Measurements from ENCODE around the gene SIK3.
"Not testable (repeated sequence)": the region's sequence is repeated elsewhere in the genome, so short reads cannot be mapped to it uniquely, and the experiment has no call there.

SIK3 gene

DNA sequence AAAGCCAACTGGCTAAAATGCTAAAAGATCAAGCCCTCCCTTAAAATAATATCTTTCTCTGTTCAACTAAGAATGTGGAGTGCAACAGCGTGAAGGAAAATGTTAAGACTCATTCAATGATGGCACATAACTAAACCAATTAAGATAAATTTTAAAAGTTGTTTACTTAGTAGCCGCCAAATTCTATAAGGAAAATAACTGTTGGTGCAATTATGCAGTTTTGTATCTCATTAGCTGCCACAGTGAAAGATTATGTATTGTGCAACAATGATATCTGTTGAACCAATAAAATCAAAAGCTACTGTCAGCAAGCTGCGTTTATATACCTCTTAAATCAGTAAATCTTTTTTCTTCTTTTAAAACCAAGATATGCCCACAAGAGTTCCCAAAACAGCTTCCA lies 55.5 kb downstream of the SIK3 start:
- no peak for DNase-seq

DNA sequence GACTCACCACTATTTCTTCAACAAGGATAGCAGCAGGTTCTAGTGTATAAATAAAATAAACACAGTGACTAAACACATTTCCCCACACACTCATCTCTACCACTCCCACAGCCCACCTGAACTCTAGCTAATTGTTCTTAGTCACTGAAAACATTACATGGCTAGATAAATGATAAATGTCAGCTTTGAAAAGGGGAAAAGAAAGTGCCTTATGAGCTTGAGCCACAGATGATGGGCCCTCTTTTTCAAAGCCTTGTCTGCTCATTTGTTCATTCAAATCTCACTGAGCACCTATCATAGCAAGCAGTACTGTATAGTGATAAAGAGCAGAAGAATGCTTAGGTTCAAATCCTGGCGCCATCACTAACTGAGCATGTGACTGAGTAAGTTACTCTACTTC lies 58.3 kb downstream of the SIK3 start:
- DNase-seq = no peak

DNA sequence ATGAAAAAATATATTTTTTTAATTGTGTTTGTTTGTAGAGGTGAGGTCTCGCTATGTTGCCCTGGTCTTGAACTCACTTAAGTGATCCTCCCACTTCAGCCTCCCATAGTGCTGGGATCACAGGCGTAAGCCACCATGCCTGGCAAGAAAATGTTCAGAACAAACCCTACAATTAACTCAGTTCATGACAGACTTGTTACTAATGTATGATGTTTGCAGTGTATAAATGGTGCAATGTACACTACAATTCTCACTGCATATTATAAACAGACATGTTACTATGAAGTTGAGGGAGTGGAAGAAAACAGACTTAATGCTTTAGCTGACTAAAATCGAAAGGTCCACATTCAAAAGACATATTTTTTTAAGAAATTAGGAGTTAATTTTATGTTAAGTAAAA lies 59.0 kb downstream of the SIK3 start:
- no peak for DNase-seq

DNA sequence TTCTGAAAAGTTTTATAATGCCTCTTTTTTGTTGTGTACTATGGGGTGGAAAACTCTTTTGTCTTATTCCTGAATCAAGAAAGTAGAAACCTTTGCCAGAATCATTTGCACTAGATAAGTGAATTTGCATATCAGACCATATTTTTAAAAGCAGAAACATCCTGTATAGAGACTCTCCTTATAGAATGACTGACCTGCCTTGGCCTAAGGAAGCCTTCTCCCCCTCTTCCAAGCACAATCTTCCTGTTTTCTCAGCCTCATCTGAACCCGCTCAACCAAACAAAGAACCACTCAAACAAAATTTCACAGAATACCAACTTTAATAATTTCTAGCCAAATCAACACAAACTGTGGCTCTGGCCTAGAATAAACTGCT lies 60.3 kb downstream of the SIK3 start:
- DNase-seq = no peak

DNA sequence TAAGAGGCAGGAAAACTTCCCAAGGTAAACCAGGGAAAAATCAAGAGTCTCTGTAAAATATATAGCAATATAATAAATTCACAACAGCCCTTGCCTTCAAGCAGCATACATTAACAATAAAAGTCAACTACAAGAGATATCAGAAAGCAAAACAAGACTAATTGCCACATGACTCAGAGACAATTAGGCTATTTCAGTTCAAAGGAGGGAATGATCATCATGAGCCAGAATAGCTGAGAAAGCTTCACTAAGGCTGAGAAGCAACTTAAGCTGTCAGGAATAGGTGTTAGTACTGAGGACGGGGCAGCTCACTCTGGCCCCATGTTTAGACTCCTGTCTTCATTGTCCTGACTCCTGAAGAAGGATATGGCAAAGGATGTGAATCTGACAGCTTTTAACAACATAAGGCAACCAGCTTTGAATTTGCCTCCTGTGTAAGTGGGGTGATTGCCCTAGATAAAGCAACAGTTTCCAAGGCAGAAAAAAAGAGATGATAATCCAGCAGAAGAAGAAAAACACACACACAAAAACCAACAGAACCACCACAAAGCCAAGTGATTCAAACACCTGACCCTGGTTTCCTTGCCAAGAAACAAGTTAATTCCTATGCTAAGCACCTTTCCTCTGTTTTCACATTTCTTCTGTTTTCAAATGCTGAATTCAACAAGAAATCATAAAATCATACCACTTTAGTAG lies 60.8 kb downstream of the SIK3 start:
- peak; percentile 63 for DNase-seq

DNA sequence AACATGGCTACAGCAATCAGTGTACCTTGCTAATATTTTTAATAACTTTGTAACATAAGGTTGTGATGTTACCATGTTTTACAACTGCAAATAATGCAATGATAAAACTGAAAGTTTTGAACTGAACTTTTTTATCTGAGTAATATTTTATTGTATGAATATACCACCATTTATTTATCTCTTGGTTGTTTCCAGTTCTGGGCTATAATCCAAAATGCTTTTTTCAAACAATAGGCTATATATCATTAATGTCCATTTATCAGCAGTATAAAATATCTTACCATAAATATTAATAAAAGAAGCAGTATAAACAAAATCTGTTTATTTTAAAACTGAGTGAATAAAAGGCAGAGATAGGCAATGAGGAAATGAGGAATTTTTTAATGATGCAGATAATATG lies 63.3 kb downstream of the SIK3 start:
- DNase-seq = no peak

DNA sequence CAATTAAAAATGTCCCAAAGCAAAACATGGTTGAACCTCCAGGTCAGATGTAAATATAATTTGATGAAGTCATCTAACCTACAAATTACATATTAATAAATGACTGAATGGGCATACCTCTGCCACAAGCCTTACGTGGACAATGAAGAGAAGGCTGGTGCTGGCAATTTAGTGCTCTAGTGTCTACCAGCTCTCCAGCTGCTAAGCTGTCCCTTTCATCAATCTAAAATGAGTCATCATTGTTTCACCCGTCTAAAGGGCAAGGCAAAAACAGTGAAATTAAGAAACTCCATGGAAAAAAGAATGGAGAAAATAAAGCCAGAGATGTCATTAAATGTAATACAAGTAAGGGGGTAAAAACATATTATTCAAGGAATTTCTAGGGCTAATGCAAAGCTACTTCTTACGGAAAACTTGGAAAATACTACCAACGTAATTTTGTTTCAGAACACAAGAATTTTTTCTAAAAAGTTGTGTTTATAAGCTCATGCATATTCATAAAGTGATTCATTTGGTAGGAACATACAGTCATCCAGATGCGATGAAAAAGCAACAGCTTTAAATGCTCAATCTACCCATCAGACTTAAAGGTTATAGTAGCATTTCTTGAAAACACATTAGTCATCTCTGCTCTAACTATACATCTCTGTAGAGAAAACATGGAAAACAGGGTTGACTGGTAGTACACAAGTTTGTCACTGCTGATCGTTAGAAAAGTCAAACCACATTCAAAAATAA lies 71.5 kb downstream of the SIK3 start:
- DNase-seq = no peak

DNA sequence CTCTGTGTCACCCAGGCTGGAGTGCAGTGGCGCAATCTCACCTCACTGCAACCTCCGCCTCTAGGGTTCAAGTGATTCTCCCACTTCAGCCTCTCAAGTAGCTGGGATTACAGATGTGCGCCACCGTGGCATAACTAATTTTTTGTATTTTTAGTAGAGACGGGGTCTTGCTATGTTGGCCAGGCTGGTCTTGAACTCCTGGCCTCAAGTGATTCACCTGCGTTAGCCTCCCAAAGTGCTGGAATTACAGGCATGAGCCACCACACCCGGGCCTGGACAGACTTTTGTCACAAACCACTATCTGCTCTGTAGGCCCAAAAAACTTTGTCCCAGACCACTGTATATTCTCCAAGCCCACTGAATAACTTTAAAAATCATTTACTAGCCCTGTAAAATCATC lies 74.5 kb downstream of the SIK3 start:
- not testable (repeated sequence) for DNase-seq

DNA sequence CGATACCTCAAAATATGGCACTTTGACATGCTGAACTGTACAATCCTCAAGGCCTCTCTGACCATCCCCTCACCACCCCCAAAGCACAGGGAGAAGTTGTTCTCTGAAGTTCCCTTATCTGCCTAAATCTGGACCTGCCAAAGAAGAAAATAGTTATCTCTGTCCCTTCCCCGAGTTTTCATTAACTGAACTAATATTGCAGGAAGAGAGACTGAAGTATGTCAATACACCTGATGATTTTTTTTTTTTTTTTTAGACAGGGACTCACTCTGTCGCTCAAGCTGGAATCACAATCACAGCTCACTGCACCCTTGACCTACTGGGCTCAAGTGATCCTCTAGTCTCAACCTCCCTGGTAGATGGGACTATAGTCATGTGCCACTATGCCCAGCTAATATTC lies 75.0 kb downstream of the SIK3 start:
- no peak for DNase-seq

DNA sequence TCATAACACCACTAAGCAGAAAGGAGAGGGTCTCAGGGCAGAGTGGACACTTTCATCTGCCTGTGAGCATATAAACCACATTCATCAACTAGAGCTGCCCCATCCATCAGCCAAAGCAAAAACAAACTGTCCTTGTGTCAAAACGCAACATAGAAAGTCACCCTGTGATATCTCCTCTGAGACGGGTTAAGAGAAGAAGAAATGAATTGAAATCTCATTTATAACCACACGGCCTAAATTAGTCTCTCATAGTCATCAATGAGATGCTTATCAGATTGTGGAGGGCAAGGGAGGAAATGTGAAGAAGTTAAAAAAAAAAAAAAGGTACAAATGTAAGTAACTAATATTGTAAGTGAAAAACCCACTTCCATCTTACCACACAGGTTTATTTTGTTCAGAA lies 75.7 kb downstream of the SIK3 start:
- peak; percentile 34 for DNase-seq

DNA sequence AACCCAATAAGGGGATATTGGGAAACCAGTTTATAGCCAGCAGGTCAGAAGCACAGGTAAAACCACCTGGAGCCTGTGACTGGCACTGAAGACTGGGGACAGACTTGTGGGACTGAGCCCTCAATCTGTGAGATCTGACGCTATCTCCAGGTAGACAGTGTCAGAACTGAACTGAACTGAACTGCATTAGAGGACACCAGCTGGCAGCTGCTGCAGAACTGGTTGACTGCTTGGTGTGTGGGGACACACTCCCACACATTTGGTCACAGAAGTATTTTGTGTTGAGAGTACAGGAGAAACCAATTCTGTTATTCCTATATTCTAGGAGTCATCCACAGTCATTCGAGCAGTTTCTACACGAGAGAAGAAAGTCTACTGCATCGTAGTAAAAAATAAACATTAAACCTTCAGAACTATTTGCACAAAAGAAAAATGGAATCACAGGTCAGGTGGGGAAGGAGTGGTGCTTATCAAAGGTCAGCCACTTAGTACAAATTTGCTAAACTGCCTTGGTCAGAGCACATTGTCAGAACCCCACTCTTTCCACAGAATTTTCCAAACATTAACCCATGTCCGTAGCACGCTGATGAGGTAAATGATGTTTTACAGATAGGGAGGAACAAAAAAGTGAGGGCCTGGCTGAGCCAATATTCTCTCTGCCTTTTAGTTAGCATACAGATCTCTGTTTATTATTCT lies 77.2 kb downstream of the SIK3 start:
- no peak for DNase-seq

DNA sequence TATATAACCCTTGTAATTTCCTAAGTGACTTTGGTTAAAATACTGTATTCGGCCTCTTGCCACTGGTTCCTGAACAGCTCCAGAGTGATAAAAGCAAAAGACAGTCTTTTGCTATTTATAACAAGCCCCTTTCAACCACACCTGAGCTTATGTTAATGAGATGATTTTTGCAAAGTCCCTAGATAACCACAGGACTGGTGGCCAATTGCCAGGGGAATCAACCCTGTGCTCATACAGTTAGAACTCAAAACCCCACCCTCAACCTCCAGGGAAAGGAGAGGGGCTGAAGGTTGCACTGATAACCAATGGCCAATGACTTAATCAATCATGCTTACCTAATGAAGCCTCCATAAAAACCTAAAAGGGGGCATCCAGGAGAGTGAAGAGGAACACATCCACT lies 77.9 kb downstream of the SIK3 start:
- DNase-seq = no peak

DNA sequence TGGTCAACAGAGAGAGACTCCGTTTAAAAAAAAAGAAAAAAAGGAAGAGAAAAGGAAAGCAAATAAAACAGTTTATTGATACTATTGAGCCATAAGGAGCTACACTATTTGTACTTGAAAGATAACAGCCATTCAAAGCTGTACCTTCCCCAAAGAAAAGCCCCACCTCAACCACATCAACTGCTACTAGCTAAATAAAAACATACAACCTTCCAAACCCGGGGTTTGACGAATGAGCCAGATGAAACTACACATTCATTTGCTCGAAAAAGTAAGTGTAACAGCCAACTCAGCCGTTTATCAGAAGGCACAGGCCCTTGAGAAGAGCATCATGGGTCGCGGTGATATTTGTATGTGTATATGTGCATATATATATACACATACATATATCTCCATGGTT lies 78.4 kb downstream of the SIK3 start:
- no peak for DNase-seq

DNA sequence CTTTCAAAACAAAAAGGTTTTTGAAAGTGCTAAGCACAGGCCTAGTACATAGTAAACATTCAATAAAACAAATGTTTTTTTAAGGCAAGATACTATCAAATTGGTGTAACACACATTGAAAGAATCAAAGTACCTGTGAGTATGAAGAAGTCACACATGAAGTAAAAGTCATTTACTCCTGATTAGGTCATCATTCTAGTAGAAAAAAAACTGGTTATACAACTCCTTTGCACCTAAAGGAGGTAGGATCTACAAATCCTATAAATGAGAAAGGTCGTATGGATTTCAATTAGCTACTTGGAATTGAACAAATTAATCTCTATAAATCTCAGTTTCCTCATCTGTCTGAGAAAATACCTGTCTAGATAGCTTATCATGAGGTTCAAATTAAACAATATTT lies 80.8 kb downstream of the SIK3 start:
- DNase-seq = no peak

DNA sequence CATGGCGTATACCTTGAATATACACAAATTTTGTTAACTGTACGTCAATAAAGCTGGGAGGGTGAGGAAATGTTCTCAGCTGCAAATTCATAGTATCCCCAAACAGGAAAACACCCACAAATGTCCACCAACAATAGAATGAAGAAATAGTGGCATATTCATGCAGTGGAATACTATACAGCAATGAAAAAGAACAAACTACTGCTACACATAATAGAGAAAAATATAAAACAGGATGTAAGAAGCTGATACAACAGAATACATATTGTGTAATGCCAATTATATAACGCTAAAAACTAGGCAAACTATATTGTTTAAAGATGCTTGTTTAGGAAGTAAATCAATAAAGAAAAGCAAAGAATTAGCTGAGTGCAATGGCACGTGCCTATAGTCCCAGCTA lies 81.5 kb downstream of the SIK3 start:
- no peak for DNase-seq

DNA sequence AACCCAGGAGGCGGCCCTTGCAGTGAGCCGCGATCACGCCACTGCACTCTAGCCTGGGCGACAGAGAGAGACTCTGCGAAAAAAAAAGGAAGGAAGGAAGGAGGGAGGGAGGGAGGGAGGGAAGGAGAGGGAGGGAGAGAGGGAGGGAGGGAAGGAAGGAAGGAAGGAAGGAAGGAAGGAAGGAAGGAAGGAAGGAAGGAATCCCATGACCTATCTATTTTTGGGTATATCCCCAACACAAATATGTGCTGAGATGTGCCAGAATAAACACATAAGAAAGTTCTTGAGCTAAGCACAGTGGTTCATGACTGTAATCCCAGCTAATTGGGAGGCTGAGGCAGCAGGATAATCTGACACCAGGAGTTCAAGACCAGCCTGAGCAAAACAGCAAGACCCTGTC lies 82.0 kb downstream of the SIK3 start:
- DNase-seq = no peak

DNA sequence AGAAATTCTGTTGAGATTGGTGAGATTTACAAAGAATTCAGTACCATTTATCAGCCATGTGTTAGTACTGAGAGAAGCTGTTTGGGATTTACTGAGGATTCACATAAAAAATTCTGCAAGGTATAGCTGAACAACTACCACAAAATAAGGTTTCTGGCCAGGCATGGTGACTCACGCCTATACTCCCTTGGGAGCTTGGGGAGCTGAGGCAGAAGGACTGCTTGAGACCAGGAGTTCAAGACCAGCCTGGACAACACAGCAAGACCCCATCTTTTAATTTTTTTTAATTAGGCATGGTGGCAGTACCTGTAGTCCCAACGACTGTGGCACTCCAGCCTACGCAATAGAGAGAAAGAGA lies 86.7 kb downstream of the SIK3 start:
- DNase-seq = no peak

DNA sequence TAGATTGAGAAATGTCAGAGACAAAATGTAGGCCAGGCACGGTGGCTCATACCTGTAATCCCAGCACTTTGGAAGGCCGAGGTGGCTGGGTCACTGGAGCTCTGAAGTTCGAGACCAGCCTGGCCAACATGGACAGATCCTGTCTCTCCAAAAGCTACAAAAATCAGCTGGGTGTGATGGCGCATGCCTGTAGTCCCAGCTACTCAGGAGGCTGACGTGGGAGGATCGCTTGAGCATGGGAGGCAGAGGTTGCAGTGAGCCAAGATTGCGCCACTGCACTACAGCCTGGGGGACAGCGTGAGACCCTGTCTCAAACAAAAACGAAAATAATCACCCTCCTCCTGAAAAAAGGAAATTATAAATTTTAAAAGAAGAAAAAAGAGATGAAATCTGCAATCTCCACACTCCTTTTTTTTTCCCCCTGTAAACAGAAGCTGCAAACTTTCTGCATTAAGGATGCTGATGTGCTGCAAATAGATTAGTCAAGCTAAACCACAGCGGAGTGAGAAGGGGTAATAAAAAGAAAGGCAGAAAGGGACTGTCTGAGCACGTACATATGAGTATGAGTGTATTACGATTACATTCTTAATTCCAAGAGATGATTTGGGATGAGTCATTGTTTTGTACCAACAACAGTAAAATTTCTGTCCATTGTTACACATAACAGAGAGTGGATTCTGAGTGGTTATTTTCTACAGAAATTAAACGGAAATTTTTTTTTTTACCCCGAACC lies 87.3 kb downstream of the SIK3 start:
- DNase-seq = no peak

DNA sequence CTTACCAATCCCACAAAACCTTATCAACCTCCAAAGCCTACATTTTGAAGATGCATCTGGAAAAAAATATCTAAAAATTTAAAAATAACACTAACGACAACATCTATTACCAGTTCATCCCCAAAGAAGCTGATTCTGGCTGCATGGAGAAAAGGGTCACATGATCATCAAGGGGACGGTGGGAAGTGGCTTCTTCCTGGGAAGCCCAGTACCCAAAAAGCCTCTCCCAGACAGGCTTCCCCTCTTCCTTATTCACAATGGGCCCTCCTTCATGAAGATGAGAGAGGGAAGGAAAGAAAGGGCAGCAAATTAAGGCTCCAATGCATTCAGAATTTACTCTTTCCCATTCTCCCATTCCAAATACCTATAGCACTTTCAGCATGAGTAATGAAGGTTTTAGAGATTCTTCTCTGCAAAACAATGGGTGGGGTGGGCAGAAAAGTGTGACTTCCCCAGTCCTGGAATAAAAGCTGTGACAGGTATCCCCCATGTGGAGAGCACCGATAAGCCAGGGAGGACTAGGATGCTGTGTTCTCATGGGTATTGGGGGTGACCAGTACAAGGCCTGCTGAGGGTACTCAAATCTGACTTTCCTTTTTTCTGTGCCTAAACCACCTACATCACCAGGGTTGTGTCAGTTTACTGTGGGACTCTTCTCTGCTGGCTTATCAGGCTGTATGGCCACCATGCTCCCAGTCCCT lies 88.2 kb downstream of the SIK3 start:
- no peak for DNase-seq

DNA sequence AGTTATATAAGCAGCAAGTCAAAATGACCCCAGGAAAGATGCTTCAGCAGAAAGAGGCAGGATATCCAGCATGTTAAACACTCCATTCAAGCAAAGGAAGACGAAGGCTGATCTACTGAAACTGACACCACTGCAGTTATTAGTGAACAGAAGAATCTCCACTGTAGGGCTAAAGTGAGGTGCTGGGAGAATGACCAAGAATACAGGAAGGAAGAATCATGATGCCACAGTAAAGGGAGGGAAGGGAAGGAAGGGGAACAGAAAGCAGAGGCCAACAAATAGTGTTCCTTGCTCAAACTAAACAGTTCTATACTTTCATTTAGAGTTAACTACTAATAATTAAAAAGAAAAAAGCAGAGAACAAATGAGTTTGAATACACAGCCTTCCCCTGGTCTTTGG lies 92.5 kb downstream of the SIK3 start:
- DNase-seq = no peak

DNA sequence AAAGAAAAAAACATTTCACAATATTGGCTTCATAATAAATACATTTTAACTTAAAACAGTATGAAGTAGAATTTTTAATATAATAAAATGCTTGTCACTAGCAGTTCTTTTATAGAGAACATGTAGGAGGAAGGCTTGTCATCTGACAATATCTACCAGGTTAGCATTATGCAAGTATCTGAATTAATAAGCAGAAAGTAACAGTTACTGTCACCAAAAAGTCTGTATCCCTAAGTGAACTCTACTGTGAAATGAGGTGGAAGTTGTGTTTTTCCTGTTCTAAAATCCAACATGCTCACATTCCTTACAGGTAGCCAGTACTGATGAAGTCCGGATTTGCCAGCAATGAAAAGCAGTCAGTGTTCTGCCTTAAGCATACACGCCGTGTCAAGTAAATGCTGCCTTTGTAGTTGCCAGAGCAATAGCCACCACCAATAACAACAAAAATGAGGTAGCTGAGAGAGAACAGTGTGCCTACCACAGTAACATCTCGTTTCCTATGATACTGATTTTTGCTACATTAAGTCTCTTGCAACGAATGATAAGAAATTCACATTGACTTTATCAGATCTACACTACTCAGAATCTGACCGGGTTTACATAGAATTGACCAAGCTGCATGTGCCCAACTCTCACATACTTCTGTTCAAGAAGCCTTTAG lies 95.5 kb downstream of the SIK3 start:
- no peak for DNase-seq

DNA sequence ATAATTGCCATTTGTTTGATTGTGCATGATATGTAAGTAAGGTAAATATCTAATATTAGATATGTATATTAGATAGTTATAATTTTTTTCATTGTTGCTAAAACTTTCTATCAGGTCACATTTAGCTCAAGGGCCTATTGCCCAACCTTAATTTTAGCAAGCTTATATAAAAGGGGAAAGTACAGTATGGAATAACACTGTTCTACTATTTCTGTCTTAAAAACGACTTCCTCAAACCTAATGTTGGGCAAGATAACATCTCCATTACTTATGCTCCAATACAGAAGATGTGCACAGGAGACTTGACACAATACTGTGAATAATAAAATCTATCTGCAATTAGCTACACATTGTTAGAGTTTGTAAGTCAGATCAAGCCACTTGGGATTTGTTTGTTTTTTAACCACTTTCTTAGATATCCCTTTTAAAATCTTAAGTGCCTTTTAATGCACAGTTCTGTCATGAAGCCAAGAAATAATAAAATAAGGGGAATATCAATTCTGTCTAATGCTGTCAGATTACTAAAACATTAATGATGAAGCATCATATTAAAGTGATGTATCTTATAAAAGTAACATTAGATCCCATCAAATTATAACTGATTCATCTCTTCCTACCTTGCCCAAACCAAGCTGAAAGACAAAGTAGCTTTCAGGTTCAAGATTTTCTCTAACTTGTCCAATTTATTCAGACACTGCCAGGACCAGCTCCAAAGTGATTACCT lies 98.1 kb downstream of the SIK3 start:
- no peak for DNase-seq
